Measurements from ENCODE around the gene TPSAB1.

DNA sequence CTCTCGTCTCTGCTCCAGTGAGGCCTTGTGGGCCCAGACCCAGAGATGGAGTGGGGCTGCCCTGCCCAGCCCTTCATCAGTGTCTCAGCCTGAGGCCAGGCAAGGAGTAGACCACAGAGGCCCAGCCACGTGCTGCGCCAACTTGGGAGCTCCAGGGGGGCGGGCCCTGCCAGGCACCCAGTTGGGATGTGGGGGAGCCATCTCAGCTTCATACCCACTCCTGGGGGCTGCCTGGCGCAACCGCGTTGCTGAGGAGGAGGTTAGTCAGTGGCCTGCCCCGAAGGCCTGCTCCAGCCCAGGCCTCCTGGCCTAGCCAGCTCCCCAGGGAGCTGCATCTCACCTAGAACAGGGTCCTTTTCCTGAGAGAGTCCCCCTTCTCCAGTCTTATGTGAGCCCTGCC, 27.3 kb upstream of the TPSAB1 start:
- TF ChIP-seq ARNTL (CRISPR knock-in tag; IDR thresholded peaks at IDR 0.05; ENCODE audit: borderline replicate concordance, low read depth) (no peak), ISL1 (CRISPR knock-in tag; IDR thresholded peaks at IDR 0.05) (no peak), ZFP3 (CRISPR knock-in tag; IDR thresholded peaks at IDR 0.05) (no peak)

Measured in SK-N-SH treated with all-trans-retinoic acid at 6 μM for 48 hours (cell line).